HUES48 (cell line): ENCODE measurements around the gene PLA2G6.
A peak's percentile ranks its signal among the peaks of the same experiment; 100 is the strongest.

Source experiments
- H3K27ac ChIP-seq: one replicate; pipeline ENCODE4 v1.7.0; 2013; ENCODE audit warnings: low read depth, low read length, inconsistent platforms
- H3K27me3 ChIP-seq: 2 replicates; pipeline ENCODE4 v1.6.1; 2013; ENCODE audit warnings: mild to moderate bottlenecking, low read length; ENCODE audit not compliant: control insufficient read depth, insufficient read depth
- H3K36me3 ChIP-seq: 2 replicates; pipeline ENCODE4 v1.6.1; 2013; ENCODE audit warnings: low read length; ENCODE audit not compliant: control insufficient read depth, insufficient read depth
- H3K4me1 ChIP-seq: 2 replicates; pipeline ENCODE4 v1.6.1; 2013; ENCODE audit warnings: mild to moderate bottlenecking, low read length; ENCODE audit not compliant: control insufficient read depth, insufficient read depth
- H3K4me3 ChIP-seq: 2 replicates; pipeline ENCODE4 v1.5.1; 2013; ENCODE audit warnings: mild to moderate bottlenecking, low read depth, low read length
- H3K9ac ChIP-seq: 2 replicates; pipeline ENCODE4 v1.6.1; 2013; ENCODE audit warnings: mild to moderate bottlenecking, low read depth, low read length, moderate library complexity
- H3K9me3 ChIP-seq: 2 replicates; pipeline ENCODE4 v1.6.1; 2013; ENCODE audit warnings: low read length; ENCODE audit not compliant: control insufficient read depth, insufficient read depth

Gene PLA2G6

DNA sequence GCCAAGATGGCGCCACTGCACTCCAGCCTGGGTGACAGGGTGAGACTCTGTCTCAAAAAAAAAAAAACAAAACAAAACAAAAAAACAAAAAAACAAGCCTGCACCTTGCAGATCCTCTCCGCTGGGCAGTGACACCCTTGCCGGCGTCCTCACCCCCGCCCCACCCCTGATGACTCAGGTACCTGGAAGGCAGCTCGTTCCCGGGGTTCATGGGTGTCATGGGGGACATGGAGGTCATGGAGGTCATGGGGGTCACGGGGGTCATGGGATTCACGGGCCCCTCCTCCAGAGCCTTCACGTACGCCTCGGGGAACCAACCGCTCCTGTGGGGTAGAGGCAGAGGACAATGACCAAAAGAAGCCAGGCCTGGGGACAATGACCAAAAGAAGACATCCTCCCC lies 94.7 kb downstream of the PLA2G6 start:
- H3K4me3 ChIP-seq: no peak overlapping the region
- H3K27ac ChIP-seq: no peak overlapping the region
- H3K27me3 ChIP-seq: peaks cover 14% of the 10 kb centered on the region
- no peak overlapping the region for H3K9ac ChIP-seq
- H3K4me1 ChIP-seq: peaks cover 20% of the 10 kb centered on the region; the same call in 1 of the 2 replicates
- H3K36me3 ChIP-seq: peaks cover 4% of the 10 kb centered on the region; the same call in 1 of the 2 replicates
- no peaks in the 10 kb centered on the region for H3K9me3 ChIP-seq

DNA sequence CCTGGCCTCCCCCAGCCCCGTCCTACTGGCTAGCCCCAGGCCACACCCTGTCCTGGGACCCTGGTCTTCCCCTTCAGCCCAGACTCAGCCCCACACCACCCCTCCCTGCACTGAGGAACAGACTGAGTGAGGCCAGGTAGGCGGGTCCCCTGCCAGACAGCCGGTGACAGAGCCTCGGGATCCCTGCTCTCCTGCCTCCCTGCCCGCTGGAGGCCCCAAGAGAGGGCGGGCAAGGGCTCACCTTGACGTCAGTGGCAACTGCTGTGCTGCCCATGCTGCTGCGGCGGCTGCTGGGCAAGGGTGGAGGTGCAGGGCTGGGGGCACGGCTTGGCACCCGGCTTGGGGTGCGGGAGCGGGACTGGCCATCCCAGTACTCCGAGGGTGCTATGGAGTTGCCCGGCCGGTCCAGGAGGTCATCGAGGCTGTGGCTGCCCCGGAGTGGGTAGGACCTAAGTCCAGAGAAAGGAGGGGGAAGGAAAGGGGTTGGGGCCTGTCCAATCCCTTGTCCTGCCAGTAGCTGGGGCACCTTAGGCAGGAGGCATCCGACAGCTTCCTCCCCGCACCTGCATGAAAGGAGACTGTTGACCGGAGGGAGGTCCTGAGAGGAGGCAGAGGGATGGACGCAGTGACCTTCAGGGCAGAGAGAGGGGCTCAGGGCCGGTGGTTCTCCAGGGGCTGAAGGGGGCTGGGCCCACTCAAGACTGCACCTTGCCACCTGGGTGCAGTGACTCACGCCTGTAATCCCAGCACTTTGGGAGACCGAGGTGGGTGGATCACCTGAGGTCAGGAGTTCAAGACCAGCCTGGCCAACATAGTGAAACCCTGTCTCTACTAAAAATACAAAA lies 95.4 kb downstream of the PLA2G6 start:
- Histone ChIP-seq H3K27me3 (peaks cover 21% of the 10 kb centered on the region), H3K9ac (no peak overlapping the region), H3K4me3 (no peak overlapping the region), H3K36me3 (peaks cover 4% of the 10 kb centered on the region; the same call in 1 of the 2 replicates), H3K9me3 (no peaks in the 10 kb centered on the region), H3K4me1 (peaks cover 25% of the 10 kb centered on the region; the same call in 1 of the 2 replicates), H3K27ac (no peak overlapping the region)

DNA sequence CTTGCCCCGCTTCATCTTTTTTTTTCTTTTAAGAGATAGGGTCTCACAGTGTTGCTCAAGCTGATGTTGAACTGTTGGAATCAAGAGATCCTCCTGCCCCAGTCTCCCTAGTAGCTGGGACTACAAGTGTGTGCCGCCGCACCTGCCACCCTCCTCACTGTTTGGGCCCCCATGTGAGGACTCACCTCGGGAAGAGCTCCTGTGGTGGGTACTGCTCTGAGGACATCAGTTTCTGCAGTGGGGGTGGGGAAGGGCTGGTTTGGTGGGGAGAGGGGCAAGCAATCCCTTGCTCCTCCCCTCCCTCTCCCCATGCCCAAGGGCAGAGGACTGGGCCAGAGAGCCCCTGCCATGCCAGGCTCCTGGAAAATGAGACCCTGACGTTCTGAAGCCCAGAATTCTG lies 96.1 kb downstream of the PLA2G6 start:
- Histone ChIP-seq H3K9me3 (no peaks in the 10 kb centered on the region), H3K27ac (no peak overlapping the region), H3K4me1 (peaks cover 25% of the 10 kb centered on the region; the same call in 1 of the 2 replicates), H3K9ac (no peak overlapping the region), H3K4me3 (no peak overlapping the region), H3K27me3 (peaks cover 28% of the 10 kb centered on the region), H3K36me3 (peaks cover 4% of the 10 kb centered on the region; the same call in 1 of the 2 replicates)

DNA sequence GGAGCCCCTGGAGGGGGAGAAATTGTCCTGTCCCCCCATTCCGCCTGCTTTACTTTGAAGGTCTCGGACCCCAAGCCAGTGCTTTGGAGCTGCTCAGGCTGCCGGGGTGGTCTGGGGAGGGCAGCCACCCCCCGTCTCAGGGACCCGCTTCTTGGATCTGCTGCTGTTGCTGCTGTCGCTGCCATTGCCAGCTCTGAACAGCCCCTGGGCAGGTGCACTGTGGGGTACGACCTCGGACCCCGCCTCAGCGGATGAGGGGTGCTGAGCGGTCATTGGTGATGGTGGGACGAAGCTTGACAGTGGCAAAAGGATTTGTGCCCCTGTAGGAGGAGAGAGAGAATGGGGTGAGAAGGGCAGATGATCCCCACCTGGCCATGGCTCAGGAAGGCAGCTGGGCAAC lies 96.6 kb downstream of the PLA2G6 start:
- H3K4me1 ChIP-seq: peaks cover 25% of the 10 kb centered on the region; the same call in 1 of the 2 replicates
- H3K27ac ChIP-seq: no peak overlapping the region
- no peak overlapping the region for H3K9ac ChIP-seq
- peaks cover 33% of the 10 kb centered on the region for H3K27me3 ChIP-seq
- peaks cover 4% of the 10 kb centered on the region; the same call in 1 of the 2 replicates for H3K36me3 ChIP-seq
- H3K4me3 ChIP-seq: no peak overlapping the region
- H3K9me3 ChIP-seq: no peaks in the 10 kb centered on the region

DNA sequence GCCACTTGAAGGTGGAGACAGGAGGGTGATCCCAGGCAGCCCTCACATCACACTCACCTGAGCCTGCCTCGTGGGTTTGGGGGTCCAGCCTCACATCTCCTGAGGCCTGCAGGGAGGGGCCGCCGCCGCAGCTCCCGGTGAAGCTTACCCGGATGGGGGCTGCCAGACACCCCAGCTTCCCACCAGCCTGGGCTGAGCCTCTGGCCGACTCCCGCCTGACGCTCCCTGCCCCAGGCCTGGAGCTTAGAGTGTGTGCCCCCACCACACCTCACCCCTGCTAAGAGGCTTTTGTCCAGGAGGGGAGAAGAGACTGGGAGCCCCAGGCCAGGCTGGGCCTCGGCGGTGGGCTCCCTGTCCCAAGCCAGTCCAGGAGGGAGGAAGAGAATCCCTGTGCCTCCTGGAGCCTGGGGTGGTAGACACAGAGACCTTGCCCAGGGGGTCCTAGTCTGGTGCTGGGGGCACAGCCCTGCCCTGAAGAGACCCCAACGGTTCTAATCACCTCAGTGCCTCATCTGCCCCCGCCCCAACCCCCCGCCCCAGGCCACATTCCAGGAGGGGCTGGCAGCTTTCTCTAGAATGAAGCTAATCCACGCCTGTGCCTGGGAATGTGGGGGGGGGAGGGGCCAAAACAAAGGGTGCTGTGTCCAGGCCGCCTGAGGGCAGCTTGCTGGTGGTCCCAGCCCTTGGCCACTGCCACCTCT lies 97.5 kb downstream of the PLA2G6 start, which contains the start of gene SLC16A8:
SLC16A8 (minus strand) TSS at position 254 of the 701 bp plus-strand sequence. CDS start 1,311 bp downstream, outside the sequence.
- H3K27ac ChIP-seq: peak within 1 kb of the TSS; percentile 18
- no peak within 1 kb of the TSS for H3K9ac ChIP-seq
- H3K36me3 ChIP-seq: peaks cover 4% of the 10 kb centered on the region; the same call in 1 of the 2 replicates
- H3K4me3 ChIP-seq: no peak within 1 kb of the TSS
- no peaks in the 10 kb centered on the region for H3K9me3 ChIP-seq
- peaks cover 38% of the 10 kb centered on the region for H3K27me3 ChIP-seq
- H3K4me1 ChIP-seq: peaks cover 22% of the 10 kb centered on the region; the same call in 1 of the 2 replicates

DNA sequence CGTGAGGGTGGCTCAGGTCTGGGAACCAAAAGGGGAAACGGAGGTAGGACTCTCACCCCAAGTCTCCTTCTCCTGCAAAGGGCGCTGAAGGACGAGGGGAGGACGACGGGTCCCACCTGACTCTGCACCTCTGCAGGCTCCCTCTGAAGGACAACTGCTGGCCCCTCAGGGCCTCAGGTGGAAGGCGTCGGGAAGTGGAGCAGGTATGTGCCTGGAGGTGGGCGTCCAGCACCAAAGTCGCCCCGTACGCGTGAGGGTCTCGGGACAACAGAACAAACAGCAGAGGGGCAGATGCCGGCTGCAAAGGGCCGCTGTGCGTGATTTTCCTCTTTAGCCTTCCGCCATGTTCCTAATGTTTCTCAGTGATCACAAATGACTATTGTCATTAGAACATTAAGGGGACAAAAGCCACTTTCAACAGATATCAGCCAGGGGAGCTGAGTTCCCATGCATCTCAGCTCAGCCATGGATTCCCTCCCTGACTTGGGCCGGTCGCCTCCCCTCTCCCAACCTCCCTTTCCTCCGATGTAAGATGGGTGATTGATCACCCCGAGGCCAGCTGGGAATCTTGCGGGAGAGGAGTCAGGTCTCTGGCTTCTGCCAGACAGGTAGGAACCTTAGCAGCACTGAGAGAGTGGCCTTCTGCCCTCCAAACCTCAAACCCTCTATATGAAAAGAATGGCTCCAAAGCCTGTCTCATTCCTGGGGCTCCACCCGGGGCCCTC lies 98.5 kb downstream of the PLA2G6 start:
- peaks cover 38% of the 10 kb centered on the region for H3K27me3 ChIP-seq
- H3K36me3 ChIP-seq: peaks cover 4% of the 10 kb centered on the region; the same call in 1 of the 2 replicates
- H3K27ac ChIP-seq: no peak overlapping the region
- no peak overlapping the region for H3K9ac ChIP-seq
- H3K9me3 ChIP-seq: no peaks in the 10 kb centered on the region
- peaks cover 22% of the 10 kb centered on the region; the same call in 1 of the 2 replicates for H3K4me1 ChIP-seq
- H3K4me3 ChIP-seq: no peak overlapping the region

DNA sequence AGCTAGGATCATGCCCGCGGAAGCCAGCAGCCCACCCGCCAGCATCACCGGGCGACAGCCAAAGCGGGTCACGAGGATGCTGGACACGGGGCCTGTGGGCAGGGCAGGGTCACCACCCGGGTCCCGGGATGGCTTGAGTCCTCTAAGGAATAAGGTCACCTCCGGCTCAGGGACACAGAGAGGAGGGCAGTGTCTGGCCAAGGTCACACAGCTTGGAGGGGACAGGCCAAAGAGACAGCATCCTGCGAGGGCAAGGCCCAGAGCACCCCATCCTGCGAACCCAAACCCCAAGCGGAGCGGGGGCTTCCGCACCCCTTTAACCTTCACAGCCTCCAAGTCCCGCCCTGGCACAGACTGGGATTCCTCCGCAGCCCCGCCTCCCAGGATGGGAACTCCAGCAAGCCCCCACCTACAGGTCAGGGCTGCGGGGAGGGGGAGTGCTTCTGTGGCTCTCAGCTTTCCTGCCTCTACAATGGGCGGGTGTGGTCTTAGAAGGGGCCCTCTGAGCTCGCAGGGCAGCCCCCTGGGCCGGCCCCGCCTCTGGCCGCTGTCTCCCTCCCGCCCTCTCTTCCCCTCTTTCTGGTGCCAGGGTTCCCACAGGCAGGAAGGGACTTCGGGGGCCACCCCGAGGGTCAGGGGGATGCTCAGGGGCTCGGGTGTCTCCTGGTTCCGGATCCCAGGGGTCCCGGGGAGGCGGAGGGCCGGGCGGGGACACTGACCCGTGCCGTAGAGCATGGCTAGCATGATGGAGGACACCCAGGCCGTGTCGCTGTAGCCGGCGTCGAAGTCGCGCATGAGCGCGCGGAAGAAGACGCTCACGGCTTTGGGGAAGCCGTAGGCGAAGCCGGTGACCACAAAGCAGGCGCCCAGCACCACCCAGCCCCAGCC lies 99.4 kb downstream of the PLA2G6 start:
- Histone ChIP-seq H3K9me3 (no peaks in the 10 kb centered on the region), H3K27ac (no peak overlapping the region), H3K36me3 (peaks cover 4% of the 10 kb centered on the region; the same call in 1 of the 2 replicates), H3K4me3 (peak overlapping the region; percentile 46; the same call in 1 of the 2 replicates), H3K4me1 (peaks cover 22% of the 10 kb centered on the region; the same call in 1 of the 2 replicates), H3K9ac (no peak overlapping the region), H3K27me3 (peaks cover 38% of the 10 kb centered on the region)

DNA sequence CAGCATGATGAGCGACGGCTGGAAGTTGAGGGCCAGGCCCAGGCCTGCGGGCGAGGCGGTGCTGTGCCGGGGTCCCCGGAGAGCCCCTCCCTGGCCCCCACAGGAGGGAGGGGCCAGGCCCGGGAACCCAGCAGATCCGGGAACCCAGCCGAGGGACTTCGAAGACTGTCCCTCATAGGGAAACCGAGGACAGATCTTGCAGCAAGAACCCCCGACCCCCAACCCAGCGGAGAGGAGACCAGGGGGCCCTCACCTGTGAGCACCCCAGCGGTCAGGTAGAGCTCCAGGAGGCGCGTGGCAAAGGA lies 100.0 kb downstream of the PLA2G6 start:
- H3K9me3 ChIP-seq: no peaks in the 10 kb centered on the region
- H3K27me3 ChIP-seq: peaks cover 38% of the 10 kb centered on the region
- peaks cover 22% of the 10 kb centered on the region; the same call in 1 of the 2 replicates for H3K4me1 ChIP-seq
- no peak overlapping the region for H3K9ac ChIP-seq
- no peak overlapping the region for H3K27ac ChIP-seq
- H3K36me3 ChIP-seq: peaks cover 4% of the 10 kb centered on the region; the same call in 1 of the 2 replicates
- H3K4me3 ChIP-seq: peak overlapping the region; percentile 46; the same call in 1 of the 2 replicates

DNA sequence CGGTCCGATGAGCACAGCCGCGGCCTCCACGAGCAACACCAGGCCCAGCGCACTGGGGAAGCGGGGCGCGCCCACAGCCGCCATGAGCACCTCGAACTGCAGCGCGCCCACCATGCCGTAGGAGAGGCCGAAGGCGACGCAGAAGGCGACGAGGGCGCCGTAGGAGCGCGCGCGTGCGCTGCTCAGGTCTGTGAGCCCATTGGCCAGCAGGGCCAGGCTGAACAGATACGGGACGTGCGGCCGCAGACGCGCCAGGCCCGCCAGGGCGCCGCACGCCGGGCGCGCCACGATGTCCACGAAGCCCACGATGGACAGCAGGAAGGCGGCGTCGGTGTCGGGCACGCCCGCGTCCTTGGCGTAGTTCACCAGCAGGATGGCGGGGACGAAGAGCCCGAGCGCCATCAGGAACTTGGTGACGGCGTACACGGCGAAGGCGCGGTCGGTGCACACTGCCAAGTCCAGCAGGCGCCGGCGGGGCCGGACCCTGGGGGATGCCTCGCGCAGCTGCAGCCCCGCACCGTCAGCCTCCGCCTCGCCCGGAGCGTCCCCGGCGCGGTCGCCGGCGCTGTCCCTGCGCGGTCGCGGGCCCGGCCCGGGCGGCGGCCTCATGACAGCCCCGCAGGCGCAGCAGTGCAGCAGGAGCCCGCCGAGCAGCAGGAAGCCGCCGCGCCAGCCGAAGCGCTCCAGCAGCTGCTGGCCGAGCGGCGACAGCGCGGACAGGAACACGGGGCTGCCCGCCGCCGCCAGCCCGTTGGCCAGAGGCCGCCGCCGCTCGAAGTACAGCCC lies 100.6 kb downstream of the PLA2G6 start:
- no peak overlapping the region for H3K9ac ChIP-seq
- H3K4me3 ChIP-seq: peak overlapping the region; percentile 46
- peaks cover 4% of the 10 kb centered on the region; the same call in 1 of the 2 replicates for H3K36me3 ChIP-seq
- peaks cover 38% of the 10 kb centered on the region for H3K27me3 ChIP-seq
- peaks cover 22% of the 10 kb centered on the region; the same call in 1 of the 2 replicates for H3K4me1 ChIP-seq
- no peaks in the 10 kb centered on the region for H3K9me3 ChIP-seq
- no peak overlapping the region for H3K27ac ChIP-seq
